Fibroblast of mammary gland (primary cell): Measurements from ENCODE around the gene MAT2A.

Source experiments
- DNase-seq: peaks from one replicate; pipeline ENCODE4 v3.0.0-alpha.2; 2010; ENCODE audit warnings: low read depth
- H3K4me3 ChIP-seq: 2 replicates; pipeline ENCODE4 v1.5.1; 2011; ENCODE audit warnings: low read depth, mild to moderate bottlenecking, low read length, moderate library complexity; ENCODE audit not compliant: control insufficient read depth
- CTCF ChIP-seq: conservative IDR thresholded peaks from 2 replicates; pipeline ENCODE4 v1.5.1; 2011; ENCODE audit warnings: low read depth, low read length, inconsistent platforms; ENCODE audit not compliant: control insufficient read depth, insufficient read depth

MAT2A gene

GRCh38 chr2:85514323-85514722 lies 24.6 kb upstream of the MAT2A start:
- DNase-seq, result no peak
- no peak for TF ChIP-seq CTCF
- H3K4me3 ChIP-seq, result no peak overlapping the region

GRCh38 chr2:85516653-85517389 lies 22.1 kb upstream of the MAT2A start:
- H3K4me3 ChIP-seq, result no peak overlapping the region
- no peak for TF ChIP-seq CTCF
- no peak for DNase-seq

GRCh38 chr2:85522090-85522647 lies 16.8 kb upstream of the MAT2A start:
- no peak overlapping the region for H3K4me3 ChIP-seq
- DNase-seq, result no peak
- no peak for TF ChIP-seq CTCF

GRCh38 chr2:85523062-85523902 lies 15.7 kb upstream of the MAT2A start:
- no peak for DNase-seq

GRCh38 chr2:85523903-85524335 lies 15.0 kb upstream of the MAT2A start:
- TF ChIP-seq CTCF, result no peak
- no peak for DNase-seq
- no peak overlapping the region for H3K4me3 ChIP-seq

More at GRCh38 chr2:85523062-85523902, 15.7 kb upstream of the MAT2A start:
- H3K4me3 ChIP-seq, result no peak overlapping the region
- TF ChIP-seq CTCF, result no peak

GRCh38 chr2:85524336-85524908 lies 14.5 kb upstream of the MAT2A start:
- H3K4me3 ChIP-seq, result no peak overlapping the region
- no peak for TF ChIP-seq CTCF
- DNase-seq, result peak; percentile 26
